Gastrocnemius medialis (tissue), 4 donors: Measurements from ENCODE around the gene MICU1.

Experiments
- CTCF ChIP-seq, 5 experiments: fragments of 450-650 bp in 3 of 5; fragments of 200-600 bp in 2 of 5; sonication (generic) in 2 of 5; IDR thresholded peaks in 4 of 5; conservative IDR thresholded peaks in 1 of 5; 1 replicate in 4 of 5; 2 replicates in 1 of 5; pipeline ENCODE4 v1.5.1; 2016 to 2019; ENCODE audit warnings: antibody characterized with exemption in 5 of 5, mild to moderate bottlenecking in 3 of 5, moderate library complexity in 3 of 5
- POLR2A ChIP-seq, 2 donors: fragments of 450-650 bp; IDR thresholded peaks; one replicate each; pipeline ENCODE4 v1.6.1; 2017; ENCODE audit warnings: antibody characterized with exemption in 2 of 2, mild to moderate bottlenecking in 2 of 2, moderate library complexity in 2 of 2

DNA sequence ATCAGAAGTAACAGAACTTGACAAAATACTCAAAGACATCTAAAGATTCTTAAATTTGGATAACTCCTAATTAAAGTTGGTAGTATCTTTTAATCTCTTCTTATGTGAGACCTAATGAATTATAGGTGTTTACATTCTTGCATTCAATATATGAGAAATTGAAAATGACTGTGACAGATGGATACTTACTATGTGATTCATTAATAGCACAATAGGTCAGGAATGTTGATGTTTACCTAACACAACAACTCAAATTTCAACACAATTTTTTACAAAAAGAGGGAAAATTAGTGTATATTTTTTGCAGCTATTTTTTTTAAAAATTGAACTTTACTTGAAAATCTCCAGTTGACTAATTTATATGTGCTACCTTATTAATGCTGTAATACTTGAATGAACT lies 34.3 kb upstream of the MICU1 start:
- TF ChIP-seq CTCF (IDR thresholded peaks at IDR 0.05 in 4 of 5, conservative IDR thresholded peaks at IDR 0.05 in 1 of 5) (no peak), POLR2A (IDR thresholded peaks at IDR 0.05) (no peak)
